SK-N-SH (cell line): ENCODE results near the gene IFNA2. TPM values are rescaled to one million over a fixed set of nuclear protein-coding genes. Genes with fewer than 3 reads are reported as not detected.

ENCODE experiments used
- CTCF ChIA-PET: fragments of 300-600, 350-600 bp; formaldehyde crosslinking; extraction: SDS; loops from one replicate; lab custom pipeline; 2021; lab: Yijun Ruan, JAX
- POLR2A ChIA-PET: fragments of 350-600 bp; sonication (Branson Sonifier 250); formaldehyde crosslinking; extraction: SDS; loops from one replicate; lab custom pipeline; 2020; ENCODE audit warnings: antibody characterized with exemption, inconsistent platforms; lab: Yijun Ruan, JAX
- DNase-seq: peaks from one replicate; pipeline ENCODE4 v3.0.0; 2012
- H2AFZ ChIP-seq: fragments of 200-600 bp; sonication (generic); 2 replicates; pipeline ENCODE4 v1.8.1; 2016; ENCODE audit warnings: antibody characterized with exemption, mild to moderate bottlenecking, low read depth
- H3F3A ChIP-seq: fragments of 200-600 bp; sonication (generic); replicated peaks from 2 replicates; pipeline ENCODE3; 2016; ENCODE audit warnings: antibody characterized with exemption, mild to moderate bottlenecking; ENCODE audit not compliant: insufficient read depth
- H3K27ac ChIP-seq, 2 experiments: fragments of 200-500 bp in 1 of 2; fragments of 200-600 bp in 1 of 2; sonication (Bioruptor generic) in 1 of 2; sonication (generic), shearing (Covaris generic) in 1 of 2; 2 replicates each; pipeline versions ENCODE4 v1.5.1 to v1.6.1; 2014 to 2016; ENCODE audit warnings: low read depth in 2 of 2, inconsistent platforms in 1 of 2, low read length in 1 of 2, mild to moderate bottlenecking in 1 of 2, mixed read lengths in 1 of 2
- H3K27me3 ChIP-seq: fragments of 200-600 bp; sonication (generic), shearing (Covaris generic); 2 replicates; pipeline ENCODE4 v1.6.1; 2016; ENCODE audit warnings: mixed run types; ENCODE audit not compliant: insufficient read depth
- H3K36me3 ChIP-seq, 2 experiments: fragments of 200-500 bp in 1 of 2; fragments of 200-600 bp in 1 of 2; sonication (Bioruptor generic) in 1 of 2; sonication (generic) in 1 of 2; replicated peaks in 1 of 2; 2 replicates each; pipeline versions ENCODE3 to v1.5.1; 2014 to 2016; ENCODE audit warnings: low read length in 1 of 2, mild to moderate bottlenecking in 1 of 2; ENCODE audit not compliant: insufficient read depth in 2 of 2, control insufficient read depth in 1 of 2
- H3K4me1 ChIP-seq, 2 experiments: fragments of 200-500 bp in 1 of 2; fragments of 200-600 bp in 1 of 2; sonication (Bioruptor generic) in 1 of 2; sonication (generic), shearing (Covaris generic) in 1 of 2; 2 replicates each; pipeline versions ENCODE4 v1.5.1 to v1.6.1; 2014 to 2016; ENCODE audit warnings: low read depth in 1 of 2, low read length in 1 of 2, mixed run types in 1 of 2; ENCODE audit not compliant: insufficient read depth in 2 of 2, control insufficient read depth in 1 of 2
- H3K4me2 ChIP-seq: fragments of 200-600 bp; sonication (generic), shearing (Covaris generic); 2 replicates; pipeline ENCODE4 v1.6.1; 2017; ENCODE audit warnings: mixed run types
- H3K4me3 ChIP-seq, 2 experiments: fragments of 200-500 bp in 1 of 2; fragments of 200-600 bp in 1 of 2; sonication (Bioruptor generic) in 1 of 2; sonication (generic), shearing (Covaris generic) in 1 of 2; 2 replicates each; pipeline versions ENCODE4 v1.5.1 to v1.8.1; 2014 to 2016; ENCODE audit warnings: low read depth in 2 of 2, inconsistent platforms in 1 of 2, low read length in 1 of 2, mild to moderate bottlenecking in 1 of 2, mixed read lengths in 1 of 2, moderate library complexity in 1 of 2
- H3K79me2 ChIP-seq: fragments of 200-600 bp; sonication (generic); 2 replicates; pipeline ENCODE4 v1.8.1; 2017; ENCODE audit warnings: mild to moderate bottlenecking; ENCODE audit not compliant: insufficient read depth
- H3K9ac ChIP-seq: fragments of 200-600 bp; sonication (generic); 2 replicates; pipeline ENCODE4 v1.6.1; 2017; ENCODE audit warnings: mixed run types
- H3K9me2 ChIP-seq: fragments of 200-600 bp; sonication (generic); 2 replicates; pipeline ENCODE4 v1.6.1; 2017; ENCODE audit warnings: mixed run types
- H3K9me3 ChIP-seq: fragments of 200-600 bp; sonication (generic); 2 replicates; pipeline ENCODE4 v1.6.1; 2017; ENCODE audit warnings: mixed run types, mild to moderate bottlenecking, moderate library complexity
- H4K20me1 ChIP-seq: fragments of 200-600 bp; sonication (generic); 2 replicates; pipeline ENCODE4 v1.6.1; 2017; ENCODE audit warnings: mild to moderate bottlenecking, mixed run types; ENCODE audit not compliant: insufficient read depth
- EZH2phosphoT487 ChIP-seq: fragments of 200-600 bp; sonication (generic); IDR thresholded peaks from 2 replicates; pipeline ENCODE4 v1.6.1; 2017; ENCODE audit warnings: low read depth, mixed run types, mild to moderate bottlenecking, antibody characterized with exemption, moderate library complexity, borderline replicate concordance
- FOSL2 ChIP-seq: IDR thresholded peaks from 2 replicates; pipeline ENCODE4 v1.4.0; 2012; ENCODE audit warnings: low read depth, mild to moderate bottlenecking, moderate library complexity, borderline replicate concordance
- FOXJ3 ChIP-seq: sonication (generic); formaldehyde crosslinking; IDR thresholded peaks from 2 replicates; pipeline ENCODE4 v1.5.1; 2020; ENCODE audit warnings: mild to moderate bottlenecking, missing genetic modification reagents
- GABPA ChIP-seq: IDR thresholded peaks from 2 replicates; pipeline ENCODE4 v1.4.0; 2012; ENCODE audit warnings: low read depth, mild to moderate bottlenecking
- GATA2 ChIP-seq: sonication (generic); formaldehyde crosslinking; IDR thresholded peaks from 2 replicates; pipeline ENCODE4 v1.5.0; 2020; ENCODE audit warnings: mild to moderate bottlenecking, missing genetic modification reagents
- JUND ChIP-seq: IDR thresholded peaks from 2 replicates; pipeline ENCODE4 v1.4.0; 2012
- MXI1 ChIP-seq: IDR thresholded peaks from 2 replicates; pipeline ENCODE4 v1.6.1; 2012; ENCODE audit warnings: mild to moderate bottlenecking, low read depth, low read length, improper control_type of control experiment
- NFIC ChIP-seq: IDR thresholded peaks from 2 replicates; pipeline ENCODE4 v1.4.0; 2012; ENCODE audit warnings: borderline replicate concordance
- NRF1 ChIP-seq: IDR thresholded peaks from 2 replicates; pipeline ENCODE4 v1.6.1; 2012; ENCODE audit warnings: low read depth, mild to moderate bottlenecking, low read length
- RFX5 ChIP-seq: IDR thresholded peaks from 2 replicates; pipeline ENCODE4 v1.6.1; 2012; ENCODE audit warnings: mild to moderate bottlenecking, improper control_type of control experiment, low read length
- SIN3A ChIP-seq: IDR thresholded peaks from 2 replicates; pipeline ENCODE4 v1.6.1; 2012; ENCODE audit warnings: low read depth, mild to moderate bottlenecking, low read length, moderate library complexity, borderline replicate concordance
- TCF12 ChIP-seq: IDR thresholded peaks from 2 replicates; pipeline ENCODE4 v1.4.0; 2012
- USF1 ChIP-seq: IDR thresholded peaks from 2 replicates; pipeline ENCODE4 v1.4.0; 2012; ENCODE audit warnings: low read depth, borderline replicate concordance
- WGBS: methylation state at CpG from one replicate; pipeline ENCODE4 v1.1.6; 2017; ENCODE audit warnings: low lambda C conversion rate; 5-methylcytosine and 5-hydroxymethylcytosine counted together
- polyA plus RNA-seq, 3 experiments: library from polyadenylated mRNA; depleted of rRNA; stranded (reverse); fragments of >200 nt; gene quantifications; 2 replicates each; pipeline ENCODE4 v1.2.3, GENCODE V29; 2012

IFNA2 gene
- polyA plus RNA-seq, 1 of the 3 experiments (the other 2 are of a cell fraction): not detected

DNA sequence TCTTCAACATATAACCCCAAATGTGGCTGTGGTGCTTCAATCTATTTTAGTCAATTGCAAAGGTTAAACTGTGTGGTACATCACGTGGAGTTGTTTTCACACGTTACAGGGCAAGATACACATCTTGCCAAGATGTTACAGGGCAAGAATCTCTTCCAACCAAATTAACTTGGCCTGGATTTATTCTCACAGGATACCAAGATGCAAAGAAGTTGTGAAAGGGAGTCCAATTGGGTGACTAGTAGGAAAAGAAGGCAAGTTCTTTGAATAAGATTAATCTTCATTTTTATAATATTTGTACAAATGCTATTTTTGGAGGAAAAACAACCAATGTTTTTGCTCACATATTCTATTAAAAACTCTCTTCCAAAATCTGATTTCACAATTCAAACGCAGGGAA, 18.9 kb upstream of the IFNA2 start:
- H3K4me1 ChIP-seq: no peaks in the 10 kb centered on the region
- no peak overlapping the region for H3K27ac ChIP-seq
- H4K20me1 ChIP-seq: no peaks in the 10 kb centered on the region
- H3K27me3 ChIP-seq: peaks cover 15% of the 10 kb centered on the region; the same call in 1 of the 2 replicates
- no peak overlapping the region for H3K4me2 ChIP-seq
- CTCF ChIA-PET: no interaction called here
- no peaks in the 10 kb centered on the region for H3K9me2 ChIP-seq
- H3K9me3 ChIP-seq: no peaks in the 10 kb centered on the region
- 7% methylated on average over 3 of the region's 3 CpGs for WGBS
- no peak overlapping the region for H3K9ac ChIP-seq
- DNase-seq: no peak
- TF ChIP-seq FOXJ3 (CRISPR knock-in tag): no peak
- TF ChIP-seq, all 33 proteins: peak for 0
- H3K4me3 ChIP-seq: no peak overlapping the region
- H3K36me3 ChIP-seq: no peaks in the 10 kb centered on the region
- H3F3A ChIP-seq: no peaks in the 10 kb centered on the region
- H2AFZ ChIP-seq: no peak overlapping the region
- POLR2A ChIA-PET: no interaction called here
- H3K79me2 ChIP-seq: no peaks in the 10 kb centered on the region

GRCh38 chr9:21402386-21403251, 17.4 kb upstream of the IFNA2 start:
- H3K9ac ChIP-seq: no peak overlapping the region
- H3F3A ChIP-seq: no peaks in the 10 kb centered on the region
- DNase-seq: peak; percentile 21
- H3K27me3 ChIP-seq: peaks cover 26% of the 10 kb centered on the region; the same call in 1 of the 2 replicates
- no peaks in the 10 kb centered on the region for H3K36me3 ChIP-seq
- H2AFZ ChIP-seq: peak overlapping the region; percentile 29; the same call in 1 of the 2 replicates
- H3K4me3 ChIP-seq: 0 out of 4 replicates have a peak overlapping the region, but pooled peaks of 1 of the 2 experiments have one; percentile 29
- WGBS: 3% methylated on average over 19 of the region's 53 CpGs
- TF ChIP-seq NRF1 (no peak), TCF12 (no peak), NFIC (no peak), JUND (no peak), GATA2 (CRISPR knock-in tag) (no peak), RFX5 (no peak), FOXJ3 (CRISPR knock-in tag) (no peak), MXI1 (no peak), GABPA (no peak), SIN3A (no peak), EZH2phosphoT487 (no peak), FOSL2 (no peak), USF1 (no peak)
- no peak overlapping the region for H3K27ac ChIP-seq
- H3K4me2 ChIP-seq: peak overlapping the region; percentile 55
- H3K79me2 ChIP-seq: no peaks in the 10 kb centered on the region
- POLR2A ChIA-PET: no interaction called here
- CTCF ChIA-PET: interaction anchor here (0.6 to 1.8 kb wide), 4 partner anchors 10 to 84 kb away, joined by 3 to 5 read pairs (median 4); no protein-coding TSS in a partner anchor
- H4K20me1 ChIP-seq: no peaks in the 10 kb centered on the region
- no peaks in the 10 kb centered on the region for H3K4me1 ChIP-seq
- H3K9me2 ChIP-seq: no peaks in the 10 kb centered on the region
- no peaks in the 10 kb centered on the region for H3K9me3 ChIP-seq
